Mucosa of descending colon (tissue), 3 donors: ENCODE data around the gene SLC2A9. TPM values are rescaled to one million over a fixed set of nuclear protein-coding genes. Genes with fewer than 3 reads are reported as not detected.
A peak's percentile ranks its signal among the peaks of the same experiment; 100 is the strongest.

Source experiments
- ATAC-seq: fragments of 200-7000 bp; cut with Tn5 transposase; one replicate; pipeline ENCODE4 v1.9.1; 2020; ENCODE audit warnings: mild to moderate bottlenecking, moderate library complexity
- DNase-seq, 3 donors: peaks; one replicate each; pipeline ENCODE4 v3.0.0-alpha.2; 2020
- H3K36me3 ChIP-seq: fragments of 200-600 bp; one replicate; pipeline ENCODE4 v1.8.0; 2021; ENCODE audit warnings: low read depth, mild to moderate bottlenecking
- H3K4me1 ChIP-seq: fragments of 200-600 bp; one replicate; pipeline ENCODE4 v1.8.0; 2021; ENCODE audit warnings: low read depth, mild to moderate bottlenecking
- H3K4me3 ChIP-seq: fragments of 200-600 bp; one replicate; pipeline ENCODE4 v1.8.0; 2021; ENCODE audit warnings: mild to moderate bottlenecking
- H3K9me3 ChIP-seq: fragments of 200-600 bp; one replicate; pipeline ENCODE4 v1.8.0; 2021; ENCODE audit warnings: mild to moderate bottlenecking
- intact Hi-C, 2 donors: fragments of 100-400 bp; cut with DNase I in 1 of 2; cut with micrococcal nuclease in 1 of 2; formaldehyde crosslinking; loops; one replicate each; pipeline versions ENCODE4 v1.11.0 to v1.11.1; 2022; cut with DNase I, micrococcal nuclease
- total RNA-seq, 3 donors: library from RNA; stranded (reverse); fragmentation: NEBNext Ultra II Directional in 2 of 3; extraction: Animal tissue kit (Norgen Biotek cat#: 25700) in 2 of 3; gene quantifications; one replicate each; pipeline versions ENCODE4 v1.2.1 to v1.2.4, GENCODE V29; 2021 to 2023
- TF ChIP-seq, protein P1 (sequence below): fragments of 200-600 bp; IDR thresholded peaks from one replicate; pipeline ENCODE4 v1.8.0; 2022; ENCODE audit warnings: antibody characterized with exemption, mild to moderate bottlenecking
- donor health status: DM: no; HTN: no; CAD: no; lungs with moderate emphysema.
- donor health status: DM: no; HTN: no; CAD: no.
- donor health status: DM: no; HTN: yes; CAD: no.

Gene SLC2A9
- total RNA-seq, 3 donors from 2014 or later: 4.8 to 8.9 (median 8.1) TPM

DNA sequence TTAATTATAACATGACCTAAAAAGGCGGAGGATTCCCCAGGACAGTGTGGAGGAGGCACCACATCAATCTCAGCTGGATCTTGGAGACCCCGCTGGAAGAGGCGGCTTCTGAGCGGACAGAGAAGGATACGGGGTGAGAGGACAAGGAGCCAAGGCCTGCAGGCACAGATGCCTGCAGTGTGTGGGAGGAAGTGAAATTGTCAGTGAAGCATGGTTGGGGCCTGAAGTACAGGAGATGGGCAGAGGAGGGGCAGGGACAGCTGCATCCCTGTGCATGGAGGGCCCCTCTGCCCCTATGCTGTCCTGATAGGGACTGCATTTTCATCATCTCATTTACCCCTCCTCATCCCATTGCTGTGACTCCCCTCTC is 1.7 kb upstream of the SLC2A9 start:
- intact Hi-C loops: no loop called here
- no peaks in the 10 kb centered on the region for H3K36me3 ChIP-seq
- TF ChIP-seq, protein P1, sequence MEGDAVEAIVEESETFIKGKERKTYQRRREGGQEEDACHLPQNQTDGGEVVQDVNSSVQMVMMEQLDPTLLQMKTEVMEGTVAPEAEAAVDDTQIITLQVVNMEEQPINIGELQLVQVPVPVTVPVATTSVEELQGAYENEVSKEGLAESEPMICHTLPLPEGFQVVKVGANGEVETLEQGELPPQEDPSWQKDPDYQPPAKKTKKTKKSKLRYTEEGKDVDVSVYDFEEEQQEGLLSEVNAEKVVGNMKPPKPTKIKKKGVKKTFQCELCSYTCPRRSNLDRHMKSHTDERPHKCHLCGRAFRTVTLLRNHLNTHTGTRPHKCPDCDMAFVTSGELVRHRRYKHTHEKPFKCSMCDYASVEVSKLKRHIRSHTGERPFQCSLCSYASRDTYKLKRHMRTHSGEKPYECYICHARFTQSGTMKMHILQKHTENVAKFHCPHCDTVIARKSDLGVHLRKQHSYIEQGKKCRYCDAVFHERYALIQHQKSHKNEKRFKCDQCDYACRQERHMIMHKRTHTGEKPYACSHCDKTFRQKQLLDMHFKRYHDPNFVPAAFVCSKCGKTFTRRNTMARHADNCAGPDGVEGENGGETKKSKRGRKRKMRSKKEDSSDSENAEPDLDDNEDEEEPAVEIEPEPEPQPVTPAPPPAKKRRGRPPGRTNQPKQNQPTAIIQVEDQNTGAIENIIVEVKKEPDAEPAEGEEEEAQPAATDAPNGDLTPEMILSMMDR: no peak
- H3K9me3 ChIP-seq: no peaks in the 10 kb centered on the region
- DNase-seq (no peak), ATAC-seq (no peak)
- H3K4me1 ChIP-seq: no peaks in the 10 kb centered on the region
- no peak overlapping the region for H3K4me3 ChIP-seq

DNA sequence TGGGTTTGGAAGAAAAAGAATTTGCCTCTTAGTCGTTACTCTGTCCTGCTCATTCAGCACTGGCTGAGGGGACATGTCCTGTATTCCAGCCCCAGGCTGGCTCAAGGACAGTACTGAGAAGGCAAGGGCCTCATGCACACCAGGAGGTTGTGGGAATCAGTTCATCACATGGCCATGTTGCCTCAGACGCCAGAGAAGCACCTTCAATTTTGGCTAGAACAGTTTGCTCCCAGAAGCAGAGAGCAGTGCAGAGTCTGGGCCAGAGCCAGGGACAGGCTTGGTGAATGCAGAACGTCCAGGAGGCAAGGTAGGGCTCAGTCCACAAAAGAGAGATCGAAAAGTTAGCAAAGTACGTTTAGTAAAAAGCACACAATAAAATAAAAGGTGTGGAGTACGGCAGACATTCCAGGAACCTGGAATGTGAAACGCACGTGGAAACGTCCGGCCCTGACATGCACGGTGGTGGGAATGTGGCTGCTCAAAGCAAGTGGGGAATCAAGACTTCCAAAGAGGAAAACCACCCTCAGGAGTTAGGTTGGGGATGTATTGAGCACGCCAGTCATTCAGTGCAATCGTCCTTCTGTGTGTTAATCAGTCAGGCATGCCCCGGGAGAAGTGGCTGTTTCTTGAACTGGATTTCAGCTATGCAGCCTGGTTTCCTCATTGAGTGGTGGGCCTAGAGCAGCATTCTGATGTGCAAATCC is 1.2 kb upstream of the SLC2A9 start:
- TF ChIP-seq, protein P1: no peak
- DNase-seq (no peak), ATAC-seq (no peak)
- no peaks in the 10 kb centered on the region for H3K9me3 ChIP-seq
- no peak overlapping the region for H3K4me3 ChIP-seq
- H3K4me1 ChIP-seq: no peaks in the 10 kb centered on the region
- H3K36me3 ChIP-seq: no peaks in the 10 kb centered on the region
- intact Hi-C loops: no loop called here

DNA sequence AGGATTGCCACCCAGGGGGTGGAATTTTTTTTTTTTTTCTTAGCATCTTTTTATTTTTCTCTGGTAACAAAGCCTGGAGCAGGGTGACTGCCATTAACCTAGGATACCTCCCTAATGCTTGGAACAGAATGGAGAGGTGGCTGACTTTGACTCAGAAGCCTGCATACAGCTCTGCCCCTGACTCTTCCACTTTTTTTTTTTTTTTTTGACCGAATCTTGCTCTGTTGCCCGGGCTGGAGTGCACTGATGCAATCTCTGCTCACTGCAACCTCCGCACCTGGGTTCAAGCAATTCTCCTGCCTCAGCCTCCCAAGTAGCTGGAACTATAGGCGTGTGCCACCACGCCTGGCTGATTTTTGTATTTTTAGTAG is 341 bp upstream of the SLC2A9 start:
- DNase-seq (no peak), ATAC-seq (no peak)
- no peak overlapping the region for H3K4me3 ChIP-seq
- no peaks in the 10 kb centered on the region for H3K36me3 ChIP-seq
- H3K4me1 ChIP-seq: no peaks in the 10 kb centered on the region
- TF ChIP-seq, protein P1: no peak
- H3K9me3 ChIP-seq: no peaks in the 10 kb centered on the region
- intact Hi-C loops: no loop called here

DNA sequence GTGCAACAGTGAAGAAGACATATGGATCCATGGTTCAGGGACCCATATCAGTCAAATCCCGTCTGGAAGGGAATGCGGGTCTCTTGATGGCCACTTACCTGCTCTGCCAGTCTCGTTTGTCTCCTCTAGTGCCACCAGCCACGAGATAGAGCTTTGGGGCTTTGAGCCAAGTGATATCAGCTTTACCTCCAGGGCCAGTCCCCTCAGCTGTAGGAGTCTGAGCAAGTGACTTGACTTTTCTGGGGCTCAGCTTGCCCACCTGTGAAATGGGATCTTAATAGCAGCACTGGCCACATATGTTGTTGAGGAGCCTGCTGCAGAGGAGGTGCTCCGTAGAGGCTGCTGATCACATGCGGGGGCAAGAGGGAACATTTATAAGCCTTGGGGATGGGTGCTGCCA is 1.2 kb downstream of the SLC2A9 start:
- TF ChIP-seq, protein P1: no peak
- Histone ChIP-seq H3K9me3 (no peaks in the 10 kb centered on the region), H3K4me3 (no peak overlapping the region), H3K4me1 (no peaks in the 10 kb centered on the region), H3K36me3 (no peaks in the 10 kb centered on the region)
- no peak for ATAC-seq
- DNase-seq: no peak
- intact Hi-C loops: no loop called here

DNA sequence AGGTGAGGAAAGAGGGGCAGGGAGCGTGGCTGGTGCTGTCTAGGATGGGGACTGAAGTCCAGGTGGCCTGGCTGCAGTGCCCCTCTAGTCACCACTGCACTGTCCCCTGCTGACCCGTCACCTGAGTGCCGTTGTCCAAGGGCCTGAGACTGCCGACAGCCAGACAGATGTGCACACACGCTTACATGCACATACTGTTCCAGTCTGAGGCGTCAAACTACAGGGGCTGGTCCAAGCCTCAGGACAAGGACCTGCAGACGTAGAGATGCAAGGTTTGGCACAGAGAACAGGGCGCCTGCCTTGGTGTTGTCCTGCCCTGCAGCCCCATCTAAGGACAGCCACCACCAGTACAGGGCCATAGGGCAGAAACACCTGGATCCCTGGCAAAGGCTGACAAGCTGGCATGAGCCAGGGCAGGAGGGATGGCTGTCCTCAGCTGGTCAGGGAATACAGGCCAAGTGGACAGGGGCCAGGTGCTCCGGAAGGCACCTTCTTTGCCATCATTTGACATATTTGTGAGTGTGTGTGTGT is 1.7 kb downstream of the SLC2A9 start:
- Histone ChIP-seq H3K4me3 (no peak overlapping the region), H3K9me3 (no peaks in the 10 kb centered on the region), H3K36me3 (no peaks in the 10 kb centered on the region), H3K4me1 (no peaks in the 10 kb centered on the region)
- DNase-seq: peak in 2 of 3 donors; percentile 57 to 63
- TF ChIP-seq, protein P1: no peak
- intact Hi-C loops: loop anchor here in 1 of 2 donors (10.0 kb wide), 1 partner anchor 255 kb away; no protein-coding TSS in a partner anchor
- no peak for ATAC-seq
